AG09309 (cell line): ENCODE results near the gene RHOU.

ENCODE experiments used
- DNase-seq: peaks from one replicate; pipeline ENCODE4 v3.0.0-alpha.2; 2010; ENCODE audit warnings: low read depth
- H3K4me3 ChIP-seq: 2 replicates; pipeline ENCODE4 v1.5.1; 2011; ENCODE audit warnings: mild to moderate bottlenecking, low read depth, low read length, moderate library complexity; ENCODE audit not compliant: control insufficient read depth
- TF ChIP-seq, protein P1 (sequence below): IDR thresholded peaks from 2 replicates; pipeline ENCODE4 v1.5.1; 2011; ENCODE audit warnings: mild to moderate bottlenecking, low read depth, low read length, inconsistent platforms; ENCODE audit not compliant: insufficient read depth, control insufficient read depth; ENCODE audit errors: missing control alignments

Gene RHOU

DNA sequence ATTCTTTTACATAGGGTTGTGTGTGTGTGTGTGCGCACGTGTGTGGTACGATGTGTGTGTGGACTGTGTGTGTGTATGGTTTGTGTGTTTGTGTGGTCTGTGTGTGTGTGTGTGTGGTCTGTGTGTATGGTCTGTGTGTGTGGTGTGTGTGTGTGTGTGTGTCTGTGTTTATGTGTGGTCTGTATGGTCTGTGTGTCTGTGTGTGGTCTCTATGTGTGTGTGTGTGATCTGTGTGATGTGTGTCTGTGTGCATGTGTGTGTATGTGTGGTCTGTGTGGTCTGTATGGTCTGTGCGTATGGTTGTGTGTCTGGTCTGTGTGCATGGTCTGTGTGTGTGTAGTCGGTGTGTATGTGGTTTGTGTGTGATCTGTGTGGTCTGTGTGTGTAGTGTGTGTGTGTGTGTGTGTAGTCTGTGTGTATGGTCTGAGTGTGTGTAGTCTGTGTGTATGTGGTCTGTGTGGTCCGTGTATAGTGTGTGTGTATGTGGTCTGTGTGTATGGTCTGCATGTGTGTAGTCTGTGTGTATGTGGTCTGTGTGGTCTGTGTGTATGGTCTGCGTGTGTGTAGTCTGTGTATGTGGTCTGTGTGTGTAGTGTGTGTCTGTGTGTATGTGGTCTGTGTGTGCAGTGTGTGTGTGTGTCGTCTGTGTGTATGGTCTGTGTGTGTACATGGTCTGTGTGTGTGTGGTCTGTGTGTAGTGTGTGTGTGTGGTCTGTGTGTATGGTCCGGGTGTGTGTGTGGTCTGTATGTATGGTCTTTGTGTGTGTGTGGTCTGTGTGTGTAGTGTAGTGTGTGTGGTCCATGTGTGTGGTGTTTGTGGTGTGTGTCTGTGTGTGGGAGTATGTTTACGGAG is 46.8 kb downstream of the RHOU start:
- TF ChIP-seq, protein P1, sequence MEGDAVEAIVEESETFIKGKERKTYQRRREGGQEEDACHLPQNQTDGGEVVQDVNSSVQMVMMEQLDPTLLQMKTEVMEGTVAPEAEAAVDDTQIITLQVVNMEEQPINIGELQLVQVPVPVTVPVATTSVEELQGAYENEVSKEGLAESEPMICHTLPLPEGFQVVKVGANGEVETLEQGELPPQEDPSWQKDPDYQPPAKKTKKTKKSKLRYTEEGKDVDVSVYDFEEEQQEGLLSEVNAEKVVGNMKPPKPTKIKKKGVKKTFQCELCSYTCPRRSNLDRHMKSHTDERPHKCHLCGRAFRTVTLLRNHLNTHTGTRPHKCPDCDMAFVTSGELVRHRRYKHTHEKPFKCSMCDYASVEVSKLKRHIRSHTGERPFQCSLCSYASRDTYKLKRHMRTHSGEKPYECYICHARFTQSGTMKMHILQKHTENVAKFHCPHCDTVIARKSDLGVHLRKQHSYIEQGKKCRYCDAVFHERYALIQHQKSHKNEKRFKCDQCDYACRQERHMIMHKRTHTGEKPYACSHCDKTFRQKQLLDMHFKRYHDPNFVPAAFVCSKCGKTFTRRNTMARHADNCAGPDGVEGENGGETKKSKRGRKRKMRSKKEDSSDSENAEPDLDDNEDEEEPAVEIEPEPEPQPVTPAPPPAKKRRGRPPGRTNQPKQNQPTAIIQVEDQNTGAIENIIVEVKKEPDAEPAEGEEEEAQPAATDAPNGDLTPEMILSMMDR = no peak
- DNase-seq = no peak
- H3K4me3 ChIP-seq = no peak overlapping the region

DNA sequence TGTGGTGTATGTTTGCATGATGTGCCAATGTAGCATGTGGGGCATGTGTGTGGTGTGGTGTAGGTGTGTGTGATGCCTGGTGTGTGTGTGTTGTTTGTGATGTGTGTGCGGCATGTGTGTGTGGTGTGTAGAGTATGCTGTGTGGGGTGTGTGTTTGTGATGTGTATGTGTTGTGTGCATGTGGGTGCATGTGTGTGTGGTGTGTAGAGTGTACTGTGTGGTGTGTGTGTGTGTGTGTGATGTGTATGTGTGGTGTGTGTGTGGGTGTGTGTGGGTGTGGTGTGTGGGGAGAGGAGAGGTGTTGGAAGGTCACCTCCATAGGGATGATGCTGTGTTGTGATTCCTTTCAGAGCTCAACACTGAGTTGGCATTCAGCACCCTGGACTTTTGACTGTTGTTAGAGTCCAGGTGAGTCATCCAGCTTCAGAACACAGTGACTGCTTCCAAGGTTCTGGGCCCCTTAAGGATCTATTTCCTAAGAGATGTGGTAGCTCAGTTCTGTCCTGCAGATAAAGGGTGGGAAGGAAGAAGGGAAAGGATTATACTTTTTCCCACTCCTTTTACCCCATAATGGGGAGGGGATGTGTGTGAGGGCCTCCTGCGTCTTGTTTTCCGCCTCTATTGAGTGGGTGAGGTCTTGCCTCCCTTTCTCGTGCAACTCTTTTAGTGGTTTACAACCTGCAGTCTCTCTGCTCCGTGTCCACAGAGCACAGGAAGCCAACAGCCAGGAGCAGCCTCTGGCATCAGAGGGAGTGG is 47.6 kb downstream of the RHOU start:
- TF ChIP-seq, protein P1 = no peak
- no peak overlapping the region for H3K4me3 ChIP-seq
- DNase-seq = no peak

DNA sequence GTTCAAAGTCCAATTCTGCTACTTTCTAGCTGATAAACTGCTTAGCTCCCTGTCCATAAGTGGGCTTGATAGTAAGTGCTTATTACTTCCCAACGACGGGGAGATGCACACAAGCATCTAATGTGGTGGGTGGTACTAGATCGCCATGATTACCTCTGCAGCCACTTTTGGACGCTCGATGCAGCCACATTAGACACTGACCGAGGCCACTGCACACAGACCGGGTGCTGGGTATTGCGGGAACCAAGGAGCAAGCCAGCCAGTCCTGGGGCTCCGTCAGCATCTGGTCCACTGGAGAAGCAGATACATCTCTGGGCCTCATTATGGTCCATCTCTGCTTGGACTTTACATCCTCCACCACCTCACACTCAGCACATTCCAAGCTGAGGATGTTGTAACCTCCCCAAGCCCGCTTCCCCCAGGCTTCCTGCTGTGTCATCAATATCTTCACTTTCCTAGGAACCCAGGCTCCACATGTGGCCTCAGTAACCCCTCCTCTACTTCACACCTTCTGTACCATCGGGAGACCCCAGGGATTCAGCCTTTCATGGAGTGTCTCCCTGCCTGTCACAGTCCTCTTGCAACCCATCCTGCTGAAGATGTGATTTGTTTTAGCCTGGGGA is 48.2 kb downstream of the RHOU start:
- TF ChIP-seq, protein P1 = no peak
- no peak for DNase-seq

DNA sequence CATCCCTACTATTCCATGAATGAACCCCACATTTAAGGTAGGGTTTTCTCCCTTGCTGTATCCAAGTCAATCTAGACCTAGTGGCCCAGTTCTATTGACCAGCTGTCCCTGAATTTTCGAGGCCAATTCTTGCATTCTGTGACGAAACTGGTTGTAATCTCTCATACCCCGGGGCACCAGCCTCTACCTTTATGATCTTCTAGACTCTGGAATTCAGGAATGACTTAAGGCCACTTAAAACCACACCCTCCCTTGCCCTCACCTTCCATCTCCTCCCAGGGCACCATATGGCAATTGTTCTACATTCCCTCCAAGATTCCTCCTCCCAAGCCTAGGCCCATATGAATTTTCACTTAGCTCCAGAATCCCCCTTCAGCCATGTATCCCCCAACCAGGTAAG is 48.9 kb downstream of the RHOU start:
- no peak overlapping the region for H3K4me3 ChIP-seq
- TF ChIP-seq, protein P1 = no peak
- DNase-seq = no peak

More for the DNA sequence above, 48.2 kb downstream of the RHOU start:
- no peak overlapping the region for H3K4me3 ChIP-seq

DNA sequence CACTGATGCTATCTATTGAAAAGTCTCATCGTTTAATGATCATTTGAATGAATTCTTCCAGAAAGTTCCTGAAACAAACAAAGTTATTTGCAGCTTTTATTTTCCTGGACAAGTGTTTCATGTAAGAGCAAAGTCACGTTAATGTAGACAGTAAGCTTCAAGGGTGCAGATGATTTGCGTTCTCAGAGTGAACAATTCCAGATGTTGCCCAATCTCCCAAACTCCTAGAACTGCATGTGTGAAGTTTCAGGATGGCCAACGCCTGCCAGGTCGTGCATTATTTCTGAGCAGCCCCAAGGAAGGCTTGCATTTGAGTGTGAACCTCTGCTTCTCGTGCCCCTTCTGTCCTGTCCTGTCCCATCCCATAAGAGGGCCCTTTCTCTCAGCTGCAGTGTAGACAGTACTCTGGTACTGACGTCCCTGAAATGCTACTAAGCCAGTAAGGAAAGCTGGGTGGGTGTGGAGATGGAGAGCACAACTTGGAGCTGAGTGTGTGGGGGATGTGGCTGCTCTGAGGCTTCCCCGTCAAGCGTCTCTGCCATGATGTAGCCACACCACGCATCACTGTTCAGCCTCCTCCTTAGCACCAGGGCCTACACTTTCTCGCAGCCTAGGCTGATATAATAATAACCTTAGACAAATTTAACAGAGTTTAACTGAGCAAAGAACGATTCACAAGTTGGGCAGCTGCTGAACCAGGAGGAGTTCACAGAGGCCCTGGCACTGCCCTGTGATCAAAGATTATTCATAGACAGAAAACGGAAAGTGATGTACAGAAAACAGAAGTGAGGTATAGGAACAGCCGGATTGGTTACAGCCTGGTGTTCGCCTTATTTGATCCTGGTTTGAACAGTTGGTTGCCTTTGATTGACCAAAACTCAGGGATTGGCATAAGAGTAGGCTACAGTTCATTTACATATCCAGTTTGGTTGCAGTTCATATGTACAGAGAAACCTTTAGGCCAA is 50.4 kb downstream of the RHOU start:
- no peak overlapping the region for H3K4me3 ChIP-seq
- no peak for DNase-seq
- TF ChIP-seq, protein P1 = no peak
